H1 (cell line): ENCODE results near the gene TRIM7. TPM values are rescaled to one million over a fixed set of nuclear protein-coding genes. Genes with fewer than 3 reads are reported as not detected.

Experiments
- CHD7 ChIP-seq: fragments of 300-600 bp; sonication (generic); IDR thresholded peaks from 2 replicates; pipeline ENCODE4 v1.7.1; 2012; ENCODE audit warnings: low read length, moderate library complexity, mild to moderate bottlenecking, inconsistent platforms; ENCODE audit not compliant: insufficient replicate concordance
- GABPA ChIP-seq: IDR thresholded peaks from 2 replicates; pipeline ENCODE4 v1.6.1; 2011; ENCODE audit warnings: mild to moderate bottlenecking, low read length, moderate library complexity, borderline replicate concordance; ENCODE audit not compliant: insufficient read depth
- POLR2A ChIP-seq, 2 experiments: IDR thresholded peaks; 1 replicate in 1 of 2; 2 replicates in 1 of 2; pipeline ENCODE4 v1.6.1; 2011; ENCODE audit warnings: low read depth in 2 of 2, low read length in 2 of 2, mild to moderate bottlenecking in 2 of 2; ENCODE audit errors: control extremely low read depth in 1 of 2
- SP4 ChIP-seq: IDR thresholded peaks from 2 replicates; pipeline ENCODE4 v1.6.1; 2012; ENCODE audit warnings: low read length, inconsistent platforms
- polyA plus RNA-seq, 7 experiments: library from polyadenylated mRNA; depleted of rRNA in 3 of 7; stranded (reverse) in 5 of 7; unstranded in 2 of 7; fragments of >200 nt in 5 of 7; fragments of 200-250 nt in 2 of 7; gene quantifications; 1 replicate in 5 of 7; 2 replicates in 1 of 7; 4 replicates in 1 of 7; pipeline versions ENCODE4 v1.2.1 to v1.2.3, GENCODE V29; 2011 to 2013; ENCODE audit warnings: missing spikeins in 2 of 7, mixed read lengths in 2 of 7
- total RNA-seq: library from RNA; stranded (reverse); fragmentation: NEBNext Ultra II Directional; extraction: Animal tissue kit (Norgen Biotek cat#: 25700); gene quantifications from 2 replicates; pipeline ENCODE4 v1.2.1, GENCODE V29; 2021

Gene TRIM7
- total and polyA plus RNA-seq, 2 of the 8 experiments (the other 6 are each of a cell fraction or from before 2014, with no cell fraction given): 0.36 to 0.47 TPM

GRCh38 chr5:181235689-181236366 is 30.8 kb upstream of the TRIM7 start (continued):
- TF ChIP-seq CHD7 (peak; percentile 22), POLR2A (IDR thresholded peaks at IDR 0.05; ENCODE audit: control extremely low read depth in 1 of 2, low read depth in 2 of 2, low read length in 2 of 2) (peak; percentile 52 to 85), SP4 (peak; percentile 49; the same call in 1 of the 2 replicates), GABPA (no peak)
- TF ChIP-seq, all 59 proteins: peak for 5
